A673 (cell line): Measurements from ENCODE around the gene SMIM34.

Experiments used
- EZH2 ChIP-seq: fragments of 200-600 bp; sonication (generic); IDR thresholded peaks from 2 replicates; pipeline ENCODE4 v1.6.1; 2017; ENCODE audit warnings: borderline replicate concordance, low read depth, mild to moderate bottlenecking, mixed read lengths, antibody characterized with exemption, low read length; ENCODE audit not compliant: poor library complexity, severe bottlenecking
- TF ChIP-seq, protein P1 (sequence below): fragments of 300-800, 200-600 bp; sonication (generic); conservative IDR thresholded peaks from 2 replicates; pipeline ENCODE4 v1.5.1; 2017; ENCODE audit warnings: low read depth, mild to moderate bottlenecking, antibody characterized with exemption, low read length, moderate library complexity, mixed read lengths

DNA sequence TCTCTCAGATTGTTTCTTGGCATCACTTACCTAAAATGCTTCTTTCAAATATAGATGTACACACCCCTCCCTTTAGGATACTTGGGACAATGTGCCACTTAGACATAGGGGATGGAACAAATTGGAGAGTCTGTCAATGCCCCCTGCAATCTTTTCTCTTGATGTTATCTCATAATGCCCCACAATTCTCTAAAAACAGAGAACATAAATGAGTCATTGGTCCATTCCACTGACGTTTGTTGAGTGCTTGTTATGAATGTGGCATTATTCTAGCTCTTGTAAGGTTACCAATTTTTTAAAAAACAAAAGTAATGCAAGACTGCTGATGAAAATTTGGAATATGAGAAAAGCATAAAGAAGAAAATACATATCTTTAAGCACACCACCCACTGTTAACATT, 54.0 kb downstream of the SMIM34 start:
- TF ChIP-seq, protein P1, sequence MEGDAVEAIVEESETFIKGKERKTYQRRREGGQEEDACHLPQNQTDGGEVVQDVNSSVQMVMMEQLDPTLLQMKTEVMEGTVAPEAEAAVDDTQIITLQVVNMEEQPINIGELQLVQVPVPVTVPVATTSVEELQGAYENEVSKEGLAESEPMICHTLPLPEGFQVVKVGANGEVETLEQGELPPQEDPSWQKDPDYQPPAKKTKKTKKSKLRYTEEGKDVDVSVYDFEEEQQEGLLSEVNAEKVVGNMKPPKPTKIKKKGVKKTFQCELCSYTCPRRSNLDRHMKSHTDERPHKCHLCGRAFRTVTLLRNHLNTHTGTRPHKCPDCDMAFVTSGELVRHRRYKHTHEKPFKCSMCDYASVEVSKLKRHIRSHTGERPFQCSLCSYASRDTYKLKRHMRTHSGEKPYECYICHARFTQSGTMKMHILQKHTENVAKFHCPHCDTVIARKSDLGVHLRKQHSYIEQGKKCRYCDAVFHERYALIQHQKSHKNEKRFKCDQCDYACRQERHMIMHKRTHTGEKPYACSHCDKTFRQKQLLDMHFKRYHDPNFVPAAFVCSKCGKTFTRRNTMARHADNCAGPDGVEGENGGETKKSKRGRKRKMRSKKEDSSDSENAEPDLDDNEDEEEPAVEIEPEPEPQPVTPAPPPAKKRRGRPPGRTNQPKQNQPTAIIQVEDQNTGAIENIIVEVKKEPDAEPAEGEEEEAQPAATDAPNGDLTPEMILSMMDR, result no peak
- no peak for TF ChIP-seq EZH2
